ENCODE results near the gene ILF3.
A peak's percentile ranks its signal among the peaks of the same experiment; 100 is the strongest.

The ILF3 gene

GRCh38 chr19:10678813-10679212 is 24.7 kb downstream of the ILF3 start:
- DNase-seq = no peak

- no peak for DNase-seq
Observed at GRCh38 chr19:10679743-10680142, 25.6 kb downstream of the ILF3 start.

DNA sequence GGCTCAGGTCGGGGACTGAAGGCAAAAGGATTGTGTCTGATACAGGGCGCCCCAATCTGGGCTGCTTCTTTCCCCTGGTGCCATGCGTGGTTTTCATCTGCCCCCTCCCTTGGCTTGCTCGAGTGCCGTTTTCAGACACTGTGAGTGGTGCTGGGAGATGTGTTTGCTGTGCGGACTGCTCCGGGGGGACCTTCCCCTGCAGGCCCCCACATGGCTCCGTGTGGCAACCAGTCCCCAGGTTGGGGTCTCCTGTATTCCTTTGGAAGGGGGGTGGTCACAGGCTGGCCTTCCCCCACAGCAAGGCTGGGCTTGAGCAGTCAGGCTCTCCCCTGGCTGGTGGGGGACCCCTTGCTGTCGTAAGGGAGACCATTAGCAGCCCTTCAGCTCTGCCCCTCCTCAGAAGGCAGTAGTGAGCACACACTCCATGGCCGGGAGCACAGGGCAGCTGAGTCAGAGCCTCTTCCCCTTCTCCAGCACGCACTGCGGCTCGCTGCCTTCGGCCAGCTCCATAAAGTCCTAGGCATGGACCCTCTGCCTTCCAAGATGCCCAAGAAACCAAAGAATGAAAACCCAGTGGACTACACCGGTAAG is 26.5 kb downstream of the ILF3 start:
- DNase-seq = no peak

DNA sequence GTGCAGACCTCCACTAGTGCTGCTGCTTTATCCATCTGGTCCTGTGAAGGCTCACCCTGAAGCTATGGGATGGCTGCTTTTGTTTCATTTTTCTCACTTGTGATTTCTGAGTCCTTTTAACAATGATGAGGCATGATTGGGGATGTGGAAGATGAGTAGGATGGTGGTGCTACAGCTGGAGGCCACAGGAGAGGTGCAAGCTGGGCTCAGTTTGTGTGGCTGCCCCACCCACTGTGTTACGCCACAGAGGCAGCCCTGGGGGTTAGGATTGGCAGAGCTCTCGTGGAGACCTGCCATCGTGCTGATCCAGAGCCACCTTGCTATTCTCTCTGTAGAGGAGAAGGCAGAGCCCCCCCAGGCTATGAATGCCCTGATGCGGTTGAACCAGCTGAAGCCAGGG is 27.5 kb downstream of the ILF3 start:
- no peak for DNase-seq

DNA sequence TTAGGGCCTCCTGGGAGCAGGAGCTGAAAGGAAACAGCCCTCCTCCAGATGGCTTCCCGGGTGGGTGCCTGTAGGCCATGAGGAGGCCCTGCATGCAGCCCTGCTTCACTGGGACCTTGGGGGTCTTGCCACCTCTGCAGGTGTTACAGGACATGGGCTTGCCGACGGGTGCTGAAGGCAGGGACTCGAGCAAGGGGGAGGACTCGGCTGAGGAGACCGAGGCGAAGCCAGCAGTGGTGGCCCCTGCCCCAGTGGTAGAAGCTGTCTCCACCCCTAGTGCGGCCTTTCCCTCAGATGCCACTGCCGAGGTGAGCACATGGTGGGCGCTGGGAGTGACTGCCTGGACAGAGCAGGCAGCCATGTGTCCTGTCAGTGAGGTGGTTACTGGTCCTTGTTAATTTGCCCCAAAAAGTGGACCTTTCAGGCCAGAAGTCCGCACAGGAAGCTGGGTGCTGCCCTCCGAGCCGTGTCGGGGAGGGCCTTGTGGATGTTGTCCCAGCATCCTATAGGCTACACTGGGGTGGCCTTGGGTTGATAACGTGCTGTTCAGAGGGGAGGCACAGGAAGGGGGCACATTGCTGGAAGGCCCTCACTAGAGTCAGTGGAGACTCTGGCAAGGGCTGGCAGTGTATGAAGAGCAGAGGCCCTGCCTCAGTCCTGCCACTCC is 28.4 kb downstream of the ILF3 start:
- no peak for DNase-seq

DNA sequence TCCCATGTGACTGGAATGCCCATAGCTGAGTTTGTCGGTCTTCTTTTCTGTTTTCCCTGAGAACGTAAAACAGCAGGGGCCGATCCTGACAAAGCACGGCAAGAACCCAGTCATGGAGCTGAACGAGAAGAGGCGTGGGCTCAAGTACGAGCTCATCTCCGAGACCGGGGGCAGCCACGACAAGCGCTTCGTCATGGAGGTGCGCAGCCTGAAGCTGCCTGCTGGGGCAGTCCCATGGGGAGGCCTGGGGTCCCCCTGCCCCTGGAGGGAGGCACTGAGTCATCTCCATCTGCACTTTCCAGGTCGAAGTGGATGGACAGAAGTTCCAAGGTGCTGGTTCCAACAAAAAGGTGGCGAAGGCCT is 28.9 kb downstream of the ILF3 start:
- DNase-seq = no peak

- DNase-seq = no peak
Observed at GRCh38 chr19:10683582-10683981, 29.4 kb downstream of the ILF3 start.

- no peak for DNase-seq
Observed at GRCh38 chr19:10685210-10685609, 31.1 kb downstream of the ILF3 start.

DNA sequence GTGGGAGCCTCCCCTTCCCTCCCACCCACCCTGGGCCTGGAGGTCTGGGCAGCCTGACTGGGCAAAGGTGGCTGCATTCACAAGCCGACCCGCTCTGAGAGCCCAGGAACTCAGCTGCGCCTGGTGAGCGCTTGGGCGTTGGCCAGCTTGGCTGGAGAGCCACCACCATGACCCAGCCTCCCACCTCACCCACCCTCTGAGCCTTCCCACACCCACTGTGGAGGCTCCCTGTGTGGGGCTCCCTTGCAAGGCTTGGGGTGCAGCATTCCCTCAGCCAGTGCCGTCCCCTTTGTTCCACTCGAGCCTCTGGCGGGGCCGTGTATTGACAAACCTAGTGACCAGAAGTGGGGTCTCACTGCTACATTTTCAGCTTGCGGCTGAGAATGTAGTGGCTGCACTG is 32.0 kb downstream of the ILF3 start:
- DNase-seq = no peak

DNA sequence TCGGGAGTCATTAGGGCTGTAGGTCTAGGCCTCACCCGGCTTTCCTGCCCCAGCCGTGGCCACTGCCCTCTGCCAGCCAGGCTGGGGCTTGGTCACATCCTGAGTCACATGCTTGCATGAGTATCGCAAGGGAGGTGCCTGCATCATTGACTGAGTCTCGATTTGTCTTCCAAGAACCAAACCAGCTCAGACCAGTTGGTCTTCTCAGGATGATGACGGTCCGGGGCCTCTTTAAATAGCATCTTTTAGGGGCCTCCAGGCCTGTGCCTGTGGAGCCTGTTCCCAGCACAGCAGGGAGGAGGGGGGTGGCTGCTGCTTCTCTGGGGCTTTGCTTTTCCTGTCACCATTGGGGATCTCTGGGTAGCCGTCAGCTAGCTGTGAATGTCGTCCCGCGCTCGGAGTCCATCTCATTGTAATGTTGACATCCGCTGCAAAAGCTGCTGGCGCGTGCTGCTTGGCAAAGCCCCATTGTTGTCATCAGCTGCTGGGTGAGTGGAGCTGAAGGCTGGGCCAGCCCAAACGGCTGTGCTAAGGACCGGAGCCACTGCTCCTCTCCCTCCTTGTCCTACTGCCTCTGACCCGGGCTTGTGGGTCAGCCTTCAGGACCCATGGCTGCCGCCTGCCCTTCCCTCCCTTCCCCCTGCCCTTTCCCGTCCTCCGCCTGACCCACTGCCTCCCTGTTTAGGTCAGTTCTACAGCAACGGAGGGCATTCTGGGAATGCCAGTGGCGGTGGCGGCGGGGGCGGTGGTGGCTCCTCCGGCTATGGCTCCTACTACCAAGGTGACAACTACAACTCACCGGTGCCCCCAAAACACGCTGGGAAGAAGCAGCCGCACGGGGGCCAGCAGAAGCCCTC is 32.7 kb downstream of the ILF3 start:
- no peak for DNase-seq

GRCh38 chr19:10687518-10688288 is 33.6 kb downstream of the ILF3 start:
- no peak for DNase-seq

GRCh38 chr19:10688545-10689280 is 34.6 kb downstream of the ILF3 start:
- no peak for DNase-seq

DNA sequence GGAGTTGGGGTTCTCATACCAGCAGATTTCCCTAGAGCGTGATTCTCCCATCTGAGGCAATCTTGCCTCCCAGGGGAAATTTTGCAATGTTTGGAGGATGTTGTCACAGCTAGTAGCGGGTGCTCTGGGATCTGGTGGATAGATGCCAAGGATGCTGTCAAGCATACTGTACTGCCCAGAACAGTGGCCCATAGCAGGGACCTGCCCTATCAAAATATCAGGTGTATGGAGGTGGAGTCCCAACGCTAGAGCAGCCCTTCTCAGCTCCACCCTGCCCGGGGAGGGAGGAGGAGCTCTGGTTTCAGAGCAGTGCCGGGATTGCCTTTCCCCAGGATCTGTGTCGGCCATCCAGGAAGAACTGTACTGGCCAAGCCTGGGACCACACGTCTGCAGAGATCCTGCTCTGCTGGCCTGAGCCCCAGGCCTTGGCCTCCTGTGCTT is 36.2 kb downstream of the ILF3 start:
- peak; percentile 62 to 69 for DNase-seq

GRCh38 chr19:10691178-10691881 is 37.2 kb downstream of the ILF3 start:
- no peak for DNase-seq

DNA sequence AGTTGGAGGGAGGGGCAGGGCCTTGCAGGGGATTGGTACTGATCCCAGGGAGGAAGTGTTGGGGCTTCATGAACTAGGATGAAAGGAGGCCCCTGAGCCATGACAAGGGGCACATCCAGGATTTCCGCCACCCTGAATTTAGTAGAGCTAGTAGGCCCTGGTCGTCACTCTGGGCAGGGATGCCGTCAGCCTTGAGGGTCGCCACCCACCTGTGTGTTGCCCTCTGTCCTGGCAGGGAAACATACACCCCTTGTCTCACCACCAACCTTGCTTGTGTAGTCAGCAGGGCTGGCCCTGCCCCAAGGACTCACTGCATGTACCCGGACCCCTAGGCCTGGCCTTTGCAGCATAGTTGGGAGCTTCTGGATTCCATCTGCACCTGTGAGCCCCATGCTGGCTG is 37.7 kb downstream of the ILF3 start:
- DNase-seq = no peak

DNA sequence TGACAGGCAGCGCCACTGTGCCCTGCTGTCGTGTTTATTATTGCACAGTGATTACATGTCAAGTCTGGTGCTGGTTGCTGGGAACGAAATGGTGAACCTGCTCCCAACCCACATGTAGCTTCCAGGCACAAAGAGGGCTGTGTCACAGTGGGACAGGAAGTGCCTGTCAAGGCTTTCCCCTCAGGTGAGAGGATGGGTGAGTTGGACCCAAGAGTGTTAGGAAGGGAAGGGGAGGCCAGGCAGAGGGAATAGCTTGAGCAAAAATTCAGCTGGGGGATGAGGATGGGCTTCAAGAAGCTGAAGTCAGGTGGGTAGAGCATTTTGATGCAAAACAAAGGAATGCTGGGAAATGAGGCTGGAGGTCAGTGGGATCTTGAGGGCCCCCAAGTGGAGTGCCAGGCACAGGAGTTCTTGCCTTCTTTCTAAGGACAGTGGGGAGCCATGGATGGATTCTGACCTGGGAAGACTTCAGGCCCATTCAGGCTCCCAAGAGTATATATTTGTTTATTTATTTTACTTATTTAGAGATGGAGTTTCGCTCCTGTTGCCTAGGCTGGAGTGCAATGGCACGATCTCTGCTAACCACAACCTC is 38.6 kb downstream of the ILF3 start:
- DNase-seq = no peak

- no peak for DNase-seq
Observed at GRCh38 chr19:10694706-10695307, 40.7 kb downstream of the ILF3 start.

GRCh38 chr19:10695401-10696398 is 41.6 kb downstream of the ILF3 start:
- peak; percentile 95 to 96 for DNase-seq

GRCh38 chr19:10699650-10700335 is 45.6 kb downstream of the ILF3 start:
- DNase-seq = peak; percentile 38 to 87

All from inflammatory macrophage treated with lipopolysaccharide for 1 hour (primary cell).